Endothelial cell of umbilical vein (primary cell): ENCODE measurements around the gene ZMYND11. TPM values are rescaled to one million over a fixed set of nuclear protein-coding genes. Genes with fewer than 3 reads are reported as not detected.

Source experiments
- BruUV-seq: library from RNA; stranded (reverse); fragments of 400-500 nt; replicated peaks from 2 replicates; lab custom pipeline; 2021; lab: Mats Ljungman, UMichigan
- CTCF ChIA-PET: fragments of 300-600, 350-600 bp; sonication (Branson Sonifier 250); formaldehyde crosslinking; loops from one replicate; lab custom pipeline; 2021; ENCODE audit warnings: antibody characterized with exemption, inconsistent platforms; lab: Charles Lee
- POLR2A ChIA-PET: fragments of 300-600, 350-600 bp; sonication (Branson Sonifier 250); formaldehyde crosslinking; loops from one replicate; lab custom pipeline; 2021; ENCODE audit warnings: antibody characterized with exemption, inconsistent platforms; lab: Charles Lee
- DNase-seq: peaks from one replicate; pipeline ENCODE4 v3.0.0-alpha.2; 2011; ENCODE audit warnings: low read depth, low spot score
- FAIRE-seq: peaks from 2 replicates; lab custom pipeline; 2011; peaks lifted over from hg19 to GRCh38; lab: Jason Lieb, UNC
- H2AFZ ChIP-seq: 2 replicates; pipeline ENCODE4 v1.6.0; 2012; ENCODE audit warnings: low read depth, low read length, control low read depth, inconsistent platforms
- H3K27ac ChIP-seq: 2 replicates; pipeline ENCODE4 v1.5.1; 2011; ENCODE audit warnings: low read depth, mild to moderate bottlenecking, control low read depth, low read length, moderate library complexity; ENCODE audit not compliant: insufficient read depth
- H3K27me3 ChIP-seq, 2 experiments: 2 replicates each; pipeline versions ENCODE4 v1.6.0 to v1.6.1; 2011; ENCODE audit warnings: low read length in 2 of 2, mixed read lengths in 1 of 2; ENCODE audit not compliant: control insufficient read depth in 2 of 2, insufficient read depth in 2 of 2
- H3K36me3 ChIP-seq, 2 experiments: 2 replicates in 1 of 2; 3 replicates in 1 of 2; pipeline ENCODE4 v1.5.1; 2011; ENCODE audit warnings: low read length in 2 of 2, mild to moderate bottlenecking in 1 of 2, moderate library complexity in 1 of 2; ENCODE audit not compliant: control insufficient read depth in 2 of 2, insufficient read depth in 2 of 2; ENCODE audit errors: extremely low read depth in 1 of 2
- H3K4me1 ChIP-seq: 3 replicates; pipeline ENCODE4 v1.5.1; 2011; ENCODE audit warnings: mild to moderate bottlenecking, low read length; ENCODE audit not compliant: control insufficient read depth, insufficient read depth; ENCODE audit errors: extremely low read depth
- H3K4me2 ChIP-seq: 2 replicates; pipeline ENCODE4 v1.6.1; 2011; ENCODE audit warnings: low read length, control low read depth, mixed read lengths; ENCODE audit not compliant: insufficient read depth
- H3K4me3 ChIP-seq, 3 experiments: fragments of 200-600 bp in 1 of 3; sonication (generic), shearing (Covaris generic) in 1 of 3; replicated peaks in 1 of 3; 2 replicates each; pipeline ENCODE4 v1.5.1; 2011 to 2016; ENCODE audit warnings: control low read depth in 3 of 3, low read length in 3 of 3, mild to moderate bottlenecking in 2 of 3, inconsistent platforms in 1 of 3, low read depth in 1 of 3, moderate library complexity in 1 of 3; ENCODE audit not compliant: insufficient read depth in 1 of 3
- H3K79me2 ChIP-seq: 2 replicates; pipeline ENCODE4 v1.6.0; 2012; ENCODE audit warnings: low read length, inconsistent platforms; ENCODE audit not compliant: control insufficient read depth, insufficient read depth
- H3K9ac ChIP-seq: replicated peaks from 2 replicates; pipeline ENCODE3; 2011; ENCODE audit warnings: low read length, control low read depth; ENCODE audit not compliant: insufficient read depth; ENCODE audit errors: extremely low read depth
- H3K9me1 ChIP-seq: replicated peaks from 3 replicates; pipeline ENCODE4 v1.6.0; 2011; ENCODE audit warnings: mild to moderate bottlenecking, low read length; ENCODE audit not compliant: control insufficient read depth, insufficient read depth; ENCODE audit errors: extremely low read depth
- H3K9me3 ChIP-seq: replicated peaks from 2 replicates; pipeline ENCODE4 v1.5.1; 2012; ENCODE audit warnings: low read length, inconsistent platforms; ENCODE audit not compliant: control insufficient read depth, insufficient read depth
- H4K20me1 ChIP-seq: replicated peaks from 2 replicates; pipeline ENCODE3; 2011; ENCODE audit warnings: mild to moderate bottlenecking, low read length; ENCODE audit not compliant: control insufficient read depth, insufficient read depth; ENCODE audit errors: extremely low read depth
- EZH2 ChIP-seq: IDR thresholded peaks from 2 replicates; pipeline ENCODE4 v1.6.1; 2012; ENCODE audit warnings: borderline replicate concordance, low read depth, mild to moderate bottlenecking, moderate library complexity, low read length, inconsistent platforms; ENCODE audit not compliant: severe bottlenecking
- FOS ChIP-seq: IDR thresholded peaks from 2 replicates; pipeline ENCODE4 v1.6.1; 2011; ENCODE audit warnings: mild to moderate bottlenecking, low read length, moderate library complexity, borderline replicate concordance; ENCODE audit not compliant: insufficient read depth
- GATA2 ChIP-seq: IDR thresholded peaks from 2 replicates; pipeline ENCODE4 v1.7.0; 2011; ENCODE audit warnings: low read depth, mild to moderate bottlenecking, moderate library complexity, mixed read lengths, low read length; ENCODE audit not compliant: insufficient read length, insufficient read depth
- JUN ChIP-seq: IDR thresholded peaks from 2 replicates; pipeline ENCODE4 v1.6.1; 2011; ENCODE audit warnings: borderline replicate concordance, low read depth; ENCODE audit not compliant: insufficient read length, insufficient read depth
- MYC ChIP-seq: IDR thresholded peaks from one replicate; pipeline ENCODE4 v1.6.1; 2011; ENCODE audit warnings: mild to moderate bottlenecking, low read depth, low read length
- POLR2A ChIP-seq: IDR thresholded peaks from 2 replicates; pipeline ENCODE4 v1.6.1; 2012; ENCODE audit warnings: low read depth, mild to moderate bottlenecking, control low read depth, low read length
- POLR2AphosphoS5 ChIP-seq: IDR thresholded peaks from 2 replicates; pipeline ENCODE4 v1.6.1; 2012; ENCODE audit warnings: low read depth, mild to moderate bottlenecking, control low read depth, low read length, moderate library complexity; ENCODE audit not compliant: insufficient read depth
- dilution Hi-C: fragments of 300-500 bp; cut with MboI; formaldehyde crosslinking; loops from one replicate; pipeline ENCODE4 v1.15.0; 2019; ENCODE audit warnings: low sequenced_read_pairs; ENCODE audit not compliant: extremely low pct_ligation_motif_present
- intact Hi-C: fragments of 100-400 bp; cut with micrococcal nuclease; formaldehyde crosslinking; loops from one replicate; pipeline ENCODE4 v1.10.0; 2022
- polyA plus RNA-seq, 4 experiments: library from polyadenylated mRNA; depleted of rRNA in 3 of 4; stranded (reverse) in 3 of 4; unstranded in 1 of 4; fragments of >200 nt; gene quantifications; 2 replicates each; pipeline versions ENCODE4 v1.2.1 to v1.2.3, GENCODE V29; 2011 to 2012; ENCODE audit warnings: missing spikeins in 1 of 4
- total RNA-seq: library from RNA; stranded (reverse); gene quantifications from 2 replicates; pipeline ENCODE4 v1.2.3, GENCODE V29; 2021
- TF ChIP-seq, protein P1 (sequence below), 2 donors: IDR thresholded peaks; 1 replicate in 1 of 2; 2 replicates in 1 of 2; pipeline ENCODE4 v1.5.1; 2011; ENCODE audit warnings: low read length in 2 of 2, mild to moderate bottlenecking in 2 of 2, moderate library complexity in 2 of 2, control low read depth in 1 of 2, inconsistent platforms in 1 of 2, low read depth in 1 of 2; ENCODE audit not compliant: insufficient read depth in 1 of 2; ENCODE audit errors: extremely low read depth in 1 of 2
- TF ChIP-seq, protein P2 (sequence below): IDR thresholded peaks from 2 replicates; pipeline ENCODE4 v1.6.1; 2011; ENCODE audit not compliant: insufficient read depth, insufficient read length

ZMYND11 gene
- total and polyA plus RNA-seq, 2 donors (not counting 3 experiments of a cell fraction or from before 2014, with no cell fraction given): 17.0 to 56.0 TPM

DNA sequence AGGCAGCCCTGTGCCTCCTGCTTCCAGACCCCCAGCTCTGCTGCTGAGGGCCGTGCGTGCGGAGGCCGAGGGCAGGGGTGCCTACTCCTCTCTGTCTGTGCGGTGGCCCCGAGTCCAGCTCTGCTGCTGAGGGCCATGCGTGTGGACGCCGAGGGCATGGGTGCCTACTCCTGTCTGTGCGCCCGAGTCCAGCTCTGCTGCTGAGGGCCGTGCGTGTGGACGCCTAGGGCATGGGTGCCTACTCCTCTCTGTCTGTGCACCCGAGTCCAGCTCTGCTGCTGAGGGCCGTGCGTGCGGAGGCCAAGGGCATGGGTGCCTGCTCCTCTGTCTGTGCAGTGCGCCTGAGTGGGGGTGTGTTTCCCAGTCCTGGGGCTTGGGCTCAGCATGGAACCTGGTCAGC, 142.7 kb downstream of the ZMYND11 start:
- TF ChIP-seq MYC: no peak
- Histone ChIP-seq H3K4me1 (no peaks in the 10 kb centered on the region), H4K20me1 (no peaks in the 10 kb centered on the region), H3K4me3 (no peak overlapping the region), H3K27ac (no peak overlapping the region), H3K9me1 (no peaks in the 10 kb centered on the region), H3K9me3 (no peaks in the 10 kb centered on the region), H2AFZ (no peak overlapping the region), H3K4me2 (no peak overlapping the region), H3K9ac (no peak overlapping the region), H3K27me3 (no peaks in the 10 kb centered on the region), H3K36me3 (no peaks in the 10 kb centered on the region), H3K79me2 (no peaks in the 10 kb centered on the region)
- intact Hi-C loops (no loop called here), dilution Hi-C loops (no loop called here)
- ChIA-PET CTCF (no interaction called here), POLR2A (no interaction called here)
- BruUV-seq: no TSS peak
- FAIRE-seq (no peak), DNase-seq (no peak)

DNA sequence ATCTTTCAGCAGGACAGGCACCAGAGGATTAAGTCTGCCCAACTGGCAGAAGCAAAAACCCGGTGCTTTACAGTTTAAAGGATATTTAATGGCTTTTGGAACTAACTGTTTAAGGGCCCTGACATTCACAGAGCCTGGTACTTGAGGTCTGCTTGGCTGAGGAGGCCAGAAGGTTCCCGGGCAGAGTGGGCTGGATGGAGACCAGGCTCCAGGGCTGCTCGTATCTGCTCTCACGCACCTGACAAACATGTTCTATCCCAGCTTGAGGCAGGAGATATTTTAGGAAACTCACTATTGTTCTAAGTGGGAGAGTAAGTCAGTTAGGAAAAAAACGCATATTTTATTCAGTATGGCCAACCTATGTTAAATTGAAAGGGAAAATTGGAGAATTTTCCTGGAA, 143.5 kb downstream of the ZMYND11 start:
- H3K36me3 ChIP-seq: no peaks in the 10 kb centered on the region
- H3K9ac ChIP-seq: no peak overlapping the region
- H2AFZ ChIP-seq: no peak overlapping the region
- intact Hi-C loops: no loop called here
- H3K27me3 ChIP-seq: no peaks in the 10 kb centered on the region
- no peaks in the 10 kb centered on the region for H3K9me1 ChIP-seq
- BruUV-seq: no TSS peak
- POLR2A ChIA-PET: no interaction called here
- H3K9me3 ChIP-seq: no peaks in the 10 kb centered on the region
- H3K4me3 ChIP-seq: no peak overlapping the region
- no peak for TF ChIP-seq FOS
- TF ChIP-seq POLR2AphosphoS5: no peak
- no peak for TF ChIP-seq EZH2
- TF ChIP-seq MYC: no peak
- TF ChIP-seq, protein P1, sequence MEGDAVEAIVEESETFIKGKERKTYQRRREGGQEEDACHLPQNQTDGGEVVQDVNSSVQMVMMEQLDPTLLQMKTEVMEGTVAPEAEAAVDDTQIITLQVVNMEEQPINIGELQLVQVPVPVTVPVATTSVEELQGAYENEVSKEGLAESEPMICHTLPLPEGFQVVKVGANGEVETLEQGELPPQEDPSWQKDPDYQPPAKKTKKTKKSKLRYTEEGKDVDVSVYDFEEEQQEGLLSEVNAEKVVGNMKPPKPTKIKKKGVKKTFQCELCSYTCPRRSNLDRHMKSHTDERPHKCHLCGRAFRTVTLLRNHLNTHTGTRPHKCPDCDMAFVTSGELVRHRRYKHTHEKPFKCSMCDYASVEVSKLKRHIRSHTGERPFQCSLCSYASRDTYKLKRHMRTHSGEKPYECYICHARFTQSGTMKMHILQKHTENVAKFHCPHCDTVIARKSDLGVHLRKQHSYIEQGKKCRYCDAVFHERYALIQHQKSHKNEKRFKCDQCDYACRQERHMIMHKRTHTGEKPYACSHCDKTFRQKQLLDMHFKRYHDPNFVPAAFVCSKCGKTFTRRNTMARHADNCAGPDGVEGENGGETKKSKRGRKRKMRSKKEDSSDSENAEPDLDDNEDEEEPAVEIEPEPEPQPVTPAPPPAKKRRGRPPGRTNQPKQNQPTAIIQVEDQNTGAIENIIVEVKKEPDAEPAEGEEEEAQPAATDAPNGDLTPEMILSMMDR (IDR thresholded peaks at IDR 0.05; ENCODE audit: extremely low read depth in 1 of 2, insufficient read depth in 1 of 2, low read depth in 1 of 2, low read length in 2 of 2): no peak
- TF ChIP-seq GATA2: no peak
- TF ChIP-seq JUN: no peak
- TF ChIP-seq POLR2A: no peak
- TF ChIP-seq, protein P2, sequence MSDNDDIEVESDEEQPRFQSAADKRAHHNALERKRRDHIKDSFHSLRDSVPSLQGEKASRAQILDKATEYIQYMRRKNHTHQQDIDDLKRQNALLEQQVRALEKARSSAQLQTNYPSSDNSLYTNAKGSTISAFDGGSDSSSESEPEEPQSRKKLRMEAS: no peak
- CTCF ChIA-PET: no interaction called here
- FAIRE-seq (no peak), DNase-seq (no peak)
- H3K4me2 ChIP-seq: no peak overlapping the region
- no peaks in the 10 kb centered on the region for H3K4me1 ChIP-seq
- no peaks in the 10 kb centered on the region for H4K20me1 ChIP-seq
- dilution Hi-C loops: no loop called here
- H3K79me2 ChIP-seq: no peaks in the 10 kb centered on the region
- no peak overlapping the region for H3K27ac ChIP-seq
